Measurements from ENCODE around the gene RARRES1. TPM values are rescaled to one million over a fixed set of nuclear protein-coding genes. Genes with fewer than 3 reads are reported as not detected.

Gene RARRES1
- total and polyA plus RNA-seq, 3 experiments from 2014 or later, result not detected

- Histone ChIP-seq H3K27me3 (ENCODE audit: insufficient read depth, low read length, poor library complexity, severe bottlenecking) (no peaks in the 10 kb centered on the region), H3K4me3 (ENCODE audit: low read length) (no peak overlapping the region), H3K36me3 (ENCODE audit: insufficient read depth, low read length) (no peaks in the 10 kb centered on the region), H3K4me1 (ENCODE audit: insufficient read depth, low read length) (no peaks in the 10 kb centered on the region), H3K27ac (ENCODE audit: low read depth, low read length) (no peak overlapping the region), H3K9me3 (ENCODE audit: low read length) (no peaks in the 10 kb centered on the region)
- Mint-ChIP-seq H3K36me3 (peaks cover 0 to 4% (median 2%) of the 10 kb centered on the region in 3 donors), H3K27ac (no peak overlapping the region), H3K4me3 (no peak overlapping the region), H3K27me3 (no peaks in the 10 kb centered on the region), H3K4me1 (no peaks in the 10 kb centered on the region), H3K9me3 (no peaks in the 10 kb centered on the region)
- DNase-seq, result no peak
- CTCF ChIA-PET, result interaction anchor here (0.8 to 1.1 kb wide), 2 partner anchors 9 to 11 kb away, joined by 3 to 4 read pairs; no protein-coding TSS in a partner anchor
- POLR2A ChIA-PET, result no interaction called here
Measured at GRCh38 chr3:158769549-158769948, 37.3 kb upstream of the RARRES1 start.

- H3K27me3 Mint-ChIP-seq, result no peaks in the 10 kb centered on the region
- POLR2A ChIA-PET, result no interaction called here
- no peak overlapping the region for H3K4me3 Mint-ChIP-seq
Measured at GRCh38 chr3:158768881-158769543, 36.8 kb upstream of the RARRES1 start.

GRCh38 chr3:158768361-158768787, 36.1 kb upstream of the RARRES1 start:
- Mint-ChIP-seq H3K4me1 (no peaks in the 10 kb centered on the region), H3K36me3 (peaks cover 0 to 4% (median 2%) of the 10 kb centered on the region in 3 donors), H3K27ac (no peak overlapping the region), H3K9me3 (no peaks in the 10 kb centered on the region), H3K27me3 (no peaks in the 10 kb centered on the region), H3K4me3 (no peak overlapping the region)
- DNase-seq, result no peak
- Histone ChIP-seq H3K4me1 (ENCODE audit: insufficient read depth, low read length) (no peaks in the 10 kb centered on the region), H3K27ac (ENCODE audit: low read depth, low read length) (no peak overlapping the region), H3K9me3 (ENCODE audit: low read length) (no peaks in the 10 kb centered on the region), H3K27me3 (ENCODE audit: insufficient read depth, low read length, poor library complexity, severe bottlenecking) (no peaks in the 10 kb centered on the region), H3K36me3 (ENCODE audit: insufficient read depth, low read length) (no peaks in the 10 kb centered on the region), H3K4me3 (ENCODE audit: low read length) (no peak overlapping the region)
- ChIA-PET POLR2A (no interaction called here), CTCF (no interaction called here)

More at GRCh38 chr3:158768881-158769543, 36.8 kb upstream of the RARRES1 start:
- DNase-seq, result no peak
- H3K27ac ChIP-seq (ENCODE audit: low read depth, low read length), result no peak overlapping the region
- no peak overlapping the region for H3K27ac Mint-ChIP-seq
- CTCF ChIA-PET, result interaction anchor here (1.1 kb wide), 1 partner anchor 10 kb away, joined by 3 read pairs; no protein-coding TSS in a partner anchor
- H3K9me3 ChIP-seq (ENCODE audit: low read length), result no peaks in the 10 kb centered on the region
- H3K36me3 ChIP-seq (ENCODE audit: insufficient read depth, low read length), result no peaks in the 10 kb centered on the region
- no peaks in the 10 kb centered on the region for H3K27me3 ChIP-seq (ENCODE audit: insufficient read depth, low read length, poor library complexity, severe bottlenecking)
- no peaks in the 10 kb centered on the region for H3K9me3 Mint-ChIP-seq
- H3K36me3 Mint-ChIP-seq, result peaks cover 0 to 4% (median 2%) of the 10 kb centered on the region in 3 donors
- no peaks in the 10 kb centered on the region for H3K4me1 ChIP-seq (ENCODE audit: insufficient read depth, low read length)
- no peaks in the 10 kb centered on the region for H3K4me1 Mint-ChIP-seq
- no peak overlapping the region for H3K4me3 ChIP-seq (ENCODE audit: low read length)

- no peak overlapping the region for H3K27ac ChIP-seq (ENCODE audit: low read depth, low read length)
- no peak for DNase-seq
- Mint-ChIP-seq H3K9me3 (no peaks in the 10 kb centered on the region), H3K4me3 (no peak overlapping the region), H3K4me1 (no peaks in the 10 kb centered on the region), H3K27ac (no peak overlapping the region), H3K36me3 (peaks cover 2 to 5% (median 5%) of the 10 kb centered on the region in 3 donors), H3K27me3 (no peaks in the 10 kb centered on the region)
- H3K4me1 ChIP-seq (ENCODE audit: insufficient read depth, low read length), result no peaks in the 10 kb centered on the region
- H3K36me3 ChIP-seq (ENCODE audit: insufficient read depth, low read length), result no peaks in the 10 kb centered on the region
- H3K4me3 ChIP-seq (ENCODE audit: low read length), result no peak overlapping the region
- H3K9me3 ChIP-seq (ENCODE audit: low read length), result no peaks in the 10 kb centered on the region
- H3K27me3 ChIP-seq (ENCODE audit: insufficient read depth, low read length, poor library complexity, severe bottlenecking), result no peaks in the 10 kb centered on the region
- ChIA-PET CTCF (interaction anchor here (1.1 kb wide), 1 partner anchor 39 kb away, joined by 3 read pairs; no protein-coding TSS in a partner anchor), POLR2A (no interaction called here)
Measured at GRCh38 chr3:158766364-158766763, 34.1 kb upstream of the RARRES1 start.

GRCh38 chr3:158765518-158766205, 33.4 kb upstream of the RARRES1 start:
- no peaks in the 10 kb centered on the region for H3K4me1 ChIP-seq (ENCODE audit: insufficient read depth, low read length)
- H3K27me3 Mint-ChIP-seq, result no peaks in the 10 kb centered on the region
- no peaks in the 10 kb centered on the region for H3K9me3 Mint-ChIP-seq
- no peaks in the 10 kb centered on the region for H3K27me3 ChIP-seq (ENCODE audit: insufficient read depth, low read length, poor library complexity, severe bottlenecking)
- no peak overlapping the region for H3K4me3 ChIP-seq (ENCODE audit: low read length)
- H3K4me1 Mint-ChIP-seq, result no peaks in the 10 kb centered on the region
- H3K4me3 Mint-ChIP-seq, result no peak overlapping the region
- no peak overlapping the region for H3K27ac ChIP-seq (ENCODE audit: low read depth, low read length)
- H3K27ac Mint-ChIP-seq, result no peak overlapping the region
- H3K36me3 ChIP-seq (ENCODE audit: insufficient read depth, low read length), result no peaks in the 10 kb centered on the region
- ChIA-PET POLR2A (no interaction called here), CTCF (interaction anchor here (1.1 kb wide), 1 partner anchor 38 kb away, joined by 3 read pairs; no protein-coding TSS in a partner anchor)
- DNase-seq, result no peak
- H3K9me3 ChIP-seq (ENCODE audit: low read length), result no peaks in the 10 kb centered on the region
- peaks cover 1 to 8% (median 6%) of the 10 kb centered on the region in 3 donors for H3K36me3 Mint-ChIP-seq

- Mint-ChIP-seq H3K27ac (no peak overlapping the region), H3K27me3 (no peaks in the 10 kb centered on the region), H3K9me3 (no peaks in the 10 kb centered on the region), H3K4me3 (no peak overlapping the region), H3K4me1 (no peaks in the 10 kb centered on the region), H3K36me3 (peaks cover 0 to 15% (median 6%) of the 10 kb centered on the region in 3 donors)
- CTCF ChIA-PET, result no interaction called here
- Histone ChIP-seq H3K4me1 (ENCODE audit: insufficient read depth, low read length) (no peaks in the 10 kb centered on the region), H3K27me3 (ENCODE audit: insufficient read depth, low read length, poor library complexity, severe bottlenecking) (no peaks in the 10 kb centered on the region), H3K4me3 (ENCODE audit: low read length) (no peak overlapping the region), H3K9me3 (ENCODE audit: low read length) (no peaks in the 10 kb centered on the region), H3K36me3 (ENCODE audit: insufficient read depth, low read length) (no peaks in the 10 kb centered on the region), H3K27ac (ENCODE audit: low read depth, low read length) (no peak overlapping the region)
- POLR2A ChIA-PET, result no interaction called here
- no peak for DNase-seq
Measured at GRCh38 chr3:158763421-158763820, 31.2 kb upstream of the RARRES1 start.

- ChIA-PET POLR2A (no interaction called here), CTCF (no interaction called here)
- Mint-ChIP-seq H3K27me3 (no peaks in the 10 kb centered on the region), H3K36me3 (peaks cover 0 to 15% (median 6%) of the 10 kb centered on the region in 3 donors), H3K4me3 (no peak overlapping the region), H3K27ac (no peak overlapping the region), H3K4me1 (no peaks in the 10 kb centered on the region), H3K9me3 (no peaks in the 10 kb centered on the region)
- H3K4me1 ChIP-seq (ENCODE audit: insufficient read depth, low read length), result no peaks in the 10 kb centered on the region
- no peaks in the 10 kb centered on the region for H3K9me3 ChIP-seq (ENCODE audit: low read length)
- H3K27ac ChIP-seq (ENCODE audit: low read depth, low read length), result no peak overlapping the region
- H3K27me3 ChIP-seq (ENCODE audit: insufficient read depth, low read length, poor library complexity, severe bottlenecking), result no peaks in the 10 kb centered on the region
- no peaks in the 10 kb centered on the region for H3K36me3 ChIP-seq (ENCODE audit: insufficient read depth, low read length)
- no peak for DNase-seq
- no peak overlapping the region for H3K4me3 ChIP-seq (ENCODE audit: low read length)
Measured at GRCh38 chr3:158762701-158763100, 30.4 kb upstream of the RARRES1 start.

GRCh38 chr3:158761350-158761749, 29.1 kb upstream of the RARRES1 start:
- ChIA-PET POLR2A (interaction anchor here (0.6 kb wide), 1 partner anchor 108 kb away, joined by 3 read pairs; no protein-coding TSS in a partner anchor), CTCF (no interaction called here)
- H3K9me3 ChIP-seq (ENCODE audit: low read length), result no peaks in the 10 kb centered on the region
- no peaks in the 10 kb centered on the region for H3K36me3 ChIP-seq (ENCODE audit: insufficient read depth, low read length)
- H3K27me3 ChIP-seq (ENCODE audit: insufficient read depth, low read length, poor library complexity, severe bottlenecking), result no peaks in the 10 kb centered on the region
- no peaks in the 10 kb centered on the region for H3K4me1 ChIP-seq (ENCODE audit: insufficient read depth, low read length)
- Mint-ChIP-seq H3K27me3 (no peaks in the 10 kb centered on the region), H3K36me3 (peaks cover 0 to 15% (median 6%) of the 10 kb centered on the region in 3 donors), H3K9me3 (no peaks in the 10 kb centered on the region), H3K27ac (no peak overlapping the region), H3K4me3 (no peak overlapping the region), H3K4me1 (no peaks in the 10 kb centered on the region)
- H3K4me3 ChIP-seq (ENCODE audit: low read length), result no peak overlapping the region
- H3K27ac ChIP-seq (ENCODE audit: low read depth, low read length), result no peak overlapping the region
- DNase-seq, result no peak

Measured in CD8-positive, alpha-beta memory T cell (primary cell).